NAMALWA (cell line): ENCODE measurements around the gene DNAJB8.

Experiments
- DNase-seq: peaks from one replicate; pipeline ENCODE4 v3.0.0-alpha.2; 2015; ENCODE audit warnings: low spot score

The DNAJB8 gene

DNA sequence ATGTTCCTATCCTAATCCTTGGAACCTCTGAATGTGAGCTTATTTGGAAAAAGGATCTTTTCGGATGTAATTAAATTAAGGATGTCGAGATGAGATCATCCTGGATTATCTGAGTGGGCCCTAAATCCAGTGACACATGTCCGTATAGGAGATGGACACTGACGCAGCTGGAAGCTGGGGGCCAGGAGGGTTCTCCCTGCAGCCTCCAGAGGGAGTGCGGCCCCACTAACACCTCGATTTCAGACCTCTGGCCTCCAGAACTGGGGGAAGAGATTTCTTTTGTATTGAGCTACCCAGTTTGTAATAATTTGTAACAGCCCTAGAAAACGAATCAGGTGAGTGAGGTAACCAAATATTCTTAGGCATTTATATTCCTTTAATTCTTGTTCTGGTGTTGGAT is 2.5 kb downstream of the DNAJB8 start:
- no peak for DNase-seq

DNA sequence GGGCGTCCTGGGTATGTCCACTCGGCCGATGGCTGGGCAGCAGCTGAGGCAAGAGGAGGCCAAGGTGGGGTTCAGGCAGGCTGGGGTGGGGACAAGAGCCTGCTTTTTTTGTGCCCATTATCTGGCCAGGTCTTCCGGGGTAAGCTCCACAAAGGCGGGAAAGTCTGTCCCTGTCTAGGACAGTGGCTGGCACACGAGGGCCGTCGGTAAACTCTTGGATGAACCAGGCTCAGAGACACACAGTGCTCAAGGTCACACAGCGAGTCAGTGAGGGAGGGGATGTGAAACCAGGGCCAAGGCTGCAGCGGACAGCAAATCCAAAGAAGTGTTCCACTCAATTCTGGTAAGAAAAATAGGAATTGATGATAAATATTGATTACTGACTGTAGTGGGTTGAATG is 2.9 kb downstream of the DNAJB8 start:
- no peak for DNase-seq

DNA sequence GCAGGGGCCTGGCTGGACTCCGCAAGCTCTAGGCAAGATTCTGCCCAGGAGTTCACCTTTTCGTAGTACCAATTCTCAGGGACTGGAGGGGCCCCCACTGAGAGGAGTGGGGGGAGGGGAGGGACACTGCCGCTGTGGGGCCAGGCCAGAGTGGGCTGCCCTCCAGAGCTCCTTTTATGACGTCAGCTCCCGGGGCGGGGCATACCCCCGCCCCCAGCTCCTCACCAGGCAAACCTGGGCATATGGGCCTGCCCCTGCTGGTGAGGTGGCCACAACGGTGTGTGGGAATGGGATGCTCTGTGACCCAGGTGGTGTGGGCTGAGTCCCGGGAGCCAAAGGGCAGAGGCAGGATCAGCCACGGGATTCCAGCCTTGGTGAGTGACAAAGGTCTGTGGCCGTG is 3.3 kb downstream of the DNAJB8 start:
- no peak for DNase-seq

DNA sequence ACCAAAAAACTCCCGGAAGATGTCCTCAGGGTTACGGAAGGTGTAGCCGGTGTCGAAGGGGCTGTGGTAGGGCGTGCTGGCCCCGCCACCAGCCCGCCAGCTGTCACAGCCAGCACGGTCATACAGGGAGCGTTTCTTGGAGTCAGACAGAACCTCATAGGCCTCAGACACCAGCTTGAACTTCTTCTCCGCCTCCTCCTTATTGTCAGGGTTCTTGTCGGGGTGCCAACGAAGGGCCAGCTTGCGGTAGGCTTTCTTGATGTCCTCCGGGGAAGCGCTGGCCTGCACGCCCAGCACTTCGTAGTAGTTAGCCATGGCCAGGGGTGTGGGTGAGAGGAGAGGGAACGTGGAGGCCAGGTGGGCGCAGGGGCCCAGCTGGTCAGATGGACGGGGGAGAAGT is 3.8 kb downstream of the DNAJB8 start:
- DNase-seq = no peak

DNA sequence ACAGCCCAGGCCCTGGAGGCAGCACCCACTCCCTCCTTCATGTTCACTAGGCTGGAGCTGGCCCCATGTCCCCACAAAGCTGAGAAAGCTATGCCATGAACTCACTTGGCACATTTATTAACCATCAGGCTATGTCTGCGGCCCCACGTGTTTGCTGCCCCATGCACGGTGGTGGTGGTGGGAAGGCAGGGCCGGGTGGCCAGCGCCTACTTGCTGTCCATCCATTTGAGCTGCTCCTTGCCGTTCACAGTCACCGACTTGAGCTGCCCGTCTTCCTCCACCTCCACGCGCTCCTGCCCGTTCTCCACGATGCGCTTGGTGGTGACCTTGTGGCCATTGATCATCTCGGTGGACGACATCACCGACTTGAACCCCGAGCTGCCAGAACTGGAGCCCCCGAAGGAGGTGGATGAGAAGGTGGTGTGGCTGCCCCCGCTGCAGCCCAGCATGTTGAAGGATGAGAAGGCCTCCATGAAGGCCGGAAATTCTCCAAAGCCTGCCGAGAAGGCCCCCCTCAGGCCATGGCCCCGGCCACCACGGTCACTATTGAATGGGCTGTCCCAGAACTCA is 4.3 kb downstream of the DNAJB8 start:
- DNase-seq = no peak

DNA sequence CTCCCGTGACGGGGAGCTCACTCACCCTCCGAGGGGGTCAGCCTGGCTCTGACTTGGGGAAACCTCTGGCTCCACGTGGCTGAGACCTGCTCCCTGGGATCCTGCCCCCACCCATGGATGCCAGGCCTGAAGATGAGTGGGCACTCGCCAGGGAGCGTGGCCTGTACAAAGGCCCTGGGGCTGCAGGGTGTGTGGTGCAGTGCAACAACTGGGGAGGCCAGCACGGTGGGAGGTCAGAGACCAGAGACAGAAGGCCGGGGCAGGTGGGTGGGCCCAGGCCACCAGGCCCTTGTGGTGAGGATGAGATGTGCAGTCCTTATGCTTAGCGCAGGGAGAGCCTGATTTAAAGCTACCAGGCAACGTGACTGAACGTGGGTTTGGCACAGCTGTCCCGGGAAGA is 5.0 kb downstream of the DNAJB8 start:
- DNase-seq = no peak

DNA sequence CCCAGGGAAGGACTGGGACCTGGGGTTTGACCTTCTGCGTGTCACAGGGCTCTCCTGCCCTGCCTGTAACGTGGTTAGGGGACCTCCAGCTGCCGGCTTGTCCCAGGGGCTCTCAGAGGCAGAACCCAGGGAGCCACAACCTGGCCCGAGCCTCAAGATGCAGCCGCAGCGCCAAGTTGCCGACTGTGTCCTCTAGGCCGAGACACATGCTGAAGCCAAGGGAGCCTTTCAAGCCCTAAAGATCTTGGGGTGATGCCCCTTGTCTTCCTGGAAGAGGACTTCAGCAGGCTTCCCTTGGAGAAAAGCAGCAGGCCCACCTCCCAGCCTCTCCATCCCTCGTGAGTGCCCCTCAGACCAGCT is 7.2 kb downstream of the DNAJB8 start:
- no peak for DNase-seq

DNA sequence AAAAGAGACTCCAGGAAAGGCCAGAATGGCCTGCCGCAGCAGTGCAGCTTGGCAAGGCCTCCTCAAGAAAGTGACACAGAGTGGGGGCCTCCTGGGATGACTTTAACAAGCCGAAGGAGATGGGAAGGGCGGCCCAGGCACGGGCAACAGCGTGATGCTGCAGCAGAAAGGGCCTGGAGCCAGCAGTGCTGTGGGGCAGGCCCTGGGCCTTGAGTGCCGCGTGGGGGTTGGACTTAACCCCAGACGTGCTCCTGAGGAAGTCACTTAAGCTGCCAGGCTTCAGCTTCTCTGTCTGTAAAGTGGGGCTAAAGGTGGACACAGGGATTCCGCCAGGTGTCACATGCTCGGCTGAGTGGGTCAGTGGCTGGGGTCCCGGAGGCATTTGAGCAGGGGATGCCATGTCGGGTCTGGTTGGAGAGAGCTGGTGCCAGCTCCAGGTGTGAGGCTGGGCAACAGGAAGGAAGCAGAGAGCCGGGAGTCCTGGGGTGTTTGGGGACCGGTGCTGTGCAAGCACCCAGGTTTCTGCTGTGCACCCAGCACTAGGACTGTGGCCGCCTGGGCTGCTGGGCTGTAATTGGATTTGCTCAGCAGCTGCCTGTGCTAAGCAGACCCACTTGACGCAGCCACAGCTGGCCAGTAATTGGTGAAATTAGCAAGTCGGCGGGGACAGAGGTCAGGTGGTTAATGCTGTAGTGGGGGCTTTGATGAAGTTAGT is 7.8 kb downstream of the DNAJB8 start:
- DNase-seq = no peak

DNA sequence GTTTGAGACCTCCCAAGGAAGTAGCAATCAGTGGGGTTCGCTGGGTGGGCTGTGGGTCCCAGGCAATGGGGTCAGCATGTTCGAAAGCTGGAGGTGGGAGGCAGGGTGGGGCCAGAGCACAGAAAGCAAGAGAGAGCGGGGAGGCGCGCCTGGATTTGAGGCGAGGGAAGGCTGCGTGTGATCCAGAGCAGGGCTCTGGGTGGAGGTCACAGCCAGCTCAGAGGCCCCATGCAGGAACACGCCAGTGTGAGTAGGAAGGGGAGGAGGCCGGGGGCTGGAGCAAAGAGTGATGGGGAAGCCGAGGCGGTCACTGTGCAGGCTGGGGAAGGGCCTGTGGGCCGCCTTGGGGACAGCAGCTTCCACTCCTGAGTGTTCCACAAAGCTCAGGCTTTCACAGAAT is 8.8 kb downstream of the DNAJB8 start:
- no peak for DNase-seq

DNA sequence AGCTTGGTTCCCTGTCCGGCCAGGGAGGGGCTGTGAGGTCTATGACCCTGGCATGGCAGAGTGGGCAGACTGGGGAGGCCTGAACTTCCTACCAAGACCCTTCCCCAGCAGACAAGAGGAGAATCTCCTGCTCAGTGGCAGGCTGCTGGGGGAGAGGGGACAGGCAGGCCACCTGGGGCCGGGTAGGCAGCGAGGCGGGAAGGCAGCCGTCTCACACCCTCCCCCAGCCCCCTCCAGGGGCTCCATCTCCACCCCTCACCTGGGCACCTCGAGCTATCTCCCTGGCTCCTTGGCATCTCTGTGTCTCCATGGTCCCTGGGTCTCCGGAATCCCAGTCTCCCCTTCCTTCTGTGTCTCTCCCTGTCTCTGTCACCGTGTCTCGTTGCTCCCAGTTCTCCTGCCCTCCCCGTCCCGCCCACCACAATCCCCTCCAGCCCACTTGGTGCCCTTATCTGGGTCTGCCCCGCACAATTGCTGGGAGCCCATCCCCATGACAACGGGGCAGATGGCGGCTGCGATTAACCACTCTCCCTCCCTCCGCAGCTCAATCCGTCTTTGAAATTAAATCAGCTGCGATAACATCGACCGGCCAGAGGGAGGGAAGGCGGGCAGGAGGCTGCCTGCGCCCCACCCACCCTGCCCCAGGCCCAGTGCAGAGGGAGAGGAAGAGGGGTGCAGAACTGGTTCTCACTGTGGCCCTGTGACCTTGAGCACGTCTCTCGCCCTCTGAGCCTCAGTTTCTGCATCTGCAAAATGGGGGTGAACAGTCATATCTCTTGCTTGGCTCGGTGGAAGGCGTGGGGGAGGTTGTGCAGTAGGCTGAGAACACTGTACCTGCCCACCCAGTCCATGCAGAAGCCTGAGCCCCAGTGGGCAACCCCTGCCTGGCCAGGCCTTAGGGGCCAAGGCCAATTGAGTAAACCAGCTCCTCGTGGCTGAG is 9.6 kb downstream of the DNAJB8 start:
- no peak for DNase-seq

DNA sequence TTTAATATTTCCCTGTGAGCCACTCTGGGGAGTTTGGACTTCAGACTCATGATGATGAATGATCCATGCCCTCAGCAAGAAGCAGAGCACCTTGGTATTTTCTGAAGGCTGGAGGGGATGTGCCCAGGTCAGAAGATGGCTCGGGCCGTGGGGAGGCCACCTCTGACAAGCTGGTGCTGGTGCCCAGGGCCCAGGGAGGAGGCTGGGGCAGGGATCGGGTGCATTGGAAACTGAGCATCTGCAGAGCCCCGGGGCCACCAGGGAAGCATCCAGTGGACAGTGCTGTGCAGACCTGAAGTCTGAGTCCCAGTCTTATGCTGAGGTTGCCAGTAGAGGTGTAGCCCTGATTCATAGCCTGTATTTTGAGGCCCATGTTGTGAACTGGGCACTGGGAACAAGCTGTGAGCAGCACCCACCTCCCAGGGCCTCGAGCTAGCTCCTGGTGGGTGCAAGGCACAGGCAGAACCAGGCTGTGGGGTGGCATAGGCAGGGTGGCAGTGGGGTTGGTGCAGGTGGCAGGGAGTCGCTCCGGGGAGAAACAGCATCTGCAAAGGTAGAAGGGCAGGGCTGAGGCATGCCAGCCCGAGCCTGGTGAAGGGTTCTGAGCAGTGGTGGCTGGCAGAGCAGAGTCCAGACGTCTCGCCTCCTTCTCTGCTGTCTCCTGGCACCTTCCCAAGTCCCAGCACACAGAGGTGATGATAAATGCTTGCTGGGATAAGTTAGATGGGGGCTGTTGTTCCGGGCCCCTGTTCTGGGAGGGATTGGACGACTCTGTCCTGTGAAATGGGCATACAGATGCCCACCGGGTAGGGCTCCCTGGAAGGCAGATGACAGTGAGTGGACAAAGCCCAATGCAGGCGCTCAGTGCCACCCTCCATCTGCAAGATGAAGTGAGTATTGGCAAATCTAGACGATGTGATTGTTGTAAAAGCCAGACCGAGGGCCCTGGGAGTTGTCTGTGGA is 10.6 kb downstream of the DNAJB8 start:
- no peak for DNase-seq

DNA sequence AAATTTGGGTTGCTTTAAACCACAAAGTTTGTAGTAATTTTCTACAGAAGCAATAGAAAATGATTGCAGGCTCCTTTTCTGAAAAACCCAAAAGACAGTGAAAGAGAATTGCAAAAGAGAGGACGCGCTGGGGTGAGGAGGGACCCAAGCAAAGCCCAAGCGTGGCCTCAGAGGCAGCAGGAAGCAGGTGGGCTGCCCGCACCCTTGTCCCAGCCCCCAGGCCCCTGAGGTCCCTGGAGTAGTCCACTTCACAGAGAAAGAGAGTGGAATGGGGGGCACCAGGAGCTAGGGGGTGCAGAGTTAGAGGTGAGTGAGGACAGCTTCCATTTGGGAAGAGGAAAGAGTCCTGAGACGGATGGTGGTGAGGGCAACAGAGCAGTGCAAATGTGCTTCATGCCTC is 11.6 kb downstream of the DNAJB8 start:
- no peak for DNase-seq

DNA sequence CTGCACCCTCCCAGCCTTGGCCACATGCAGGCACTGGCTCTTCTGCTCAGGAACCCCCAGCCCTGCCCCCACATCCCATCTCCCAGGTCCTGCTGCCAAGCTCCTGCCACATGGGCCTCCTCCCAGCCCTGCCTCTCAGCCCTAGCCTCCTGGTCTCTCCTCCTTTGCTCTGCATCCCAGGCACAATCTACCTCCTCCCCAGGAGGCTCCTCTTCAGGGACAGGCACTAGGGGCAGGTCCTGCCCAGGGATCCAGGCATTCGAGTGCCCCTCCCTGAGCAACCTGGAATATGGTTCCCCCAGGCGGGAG is 12.4 kb downstream of the DNAJB8 start:
- no peak for DNase-seq

DNA sequence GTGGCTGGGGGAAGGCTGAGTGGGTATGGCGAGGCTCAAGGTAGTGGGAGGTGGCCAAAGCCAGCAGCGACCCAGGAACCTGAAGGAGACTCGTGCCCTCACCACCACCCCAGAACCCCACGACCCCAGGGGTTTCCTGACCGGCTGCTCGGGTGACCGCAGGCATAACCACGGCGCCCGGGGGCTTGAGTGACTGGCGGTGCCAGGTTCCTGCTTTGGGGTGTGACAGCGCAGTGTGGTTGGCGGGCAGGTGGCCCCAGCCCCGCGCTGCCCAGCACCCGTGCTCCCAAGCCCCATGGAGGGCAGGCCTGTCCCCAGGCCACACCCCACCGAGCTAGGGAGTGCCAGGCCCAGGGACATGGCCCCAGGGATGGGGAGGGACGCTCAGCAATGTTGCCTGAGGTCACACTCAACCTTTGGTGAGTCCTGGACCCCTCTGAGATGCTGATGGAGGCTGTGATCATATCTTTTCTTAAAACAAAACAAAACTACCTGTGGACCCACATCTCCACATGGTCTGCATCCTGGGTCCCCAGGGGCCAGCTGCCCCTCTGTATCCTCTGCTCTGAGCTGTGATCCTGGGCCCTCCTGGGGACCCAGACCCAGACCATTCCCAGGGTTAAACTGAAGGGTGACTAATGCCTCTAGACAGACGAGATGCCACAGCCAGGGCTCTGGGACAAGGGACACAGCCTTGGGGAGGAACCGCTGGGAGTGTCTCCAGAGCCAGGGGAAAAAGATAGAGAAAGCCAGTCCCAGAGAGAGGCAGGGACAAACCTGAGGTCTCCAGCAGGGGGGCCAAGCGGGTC is 13.0 kb downstream of the DNAJB8 start:
- no peak for DNase-seq

DNA sequence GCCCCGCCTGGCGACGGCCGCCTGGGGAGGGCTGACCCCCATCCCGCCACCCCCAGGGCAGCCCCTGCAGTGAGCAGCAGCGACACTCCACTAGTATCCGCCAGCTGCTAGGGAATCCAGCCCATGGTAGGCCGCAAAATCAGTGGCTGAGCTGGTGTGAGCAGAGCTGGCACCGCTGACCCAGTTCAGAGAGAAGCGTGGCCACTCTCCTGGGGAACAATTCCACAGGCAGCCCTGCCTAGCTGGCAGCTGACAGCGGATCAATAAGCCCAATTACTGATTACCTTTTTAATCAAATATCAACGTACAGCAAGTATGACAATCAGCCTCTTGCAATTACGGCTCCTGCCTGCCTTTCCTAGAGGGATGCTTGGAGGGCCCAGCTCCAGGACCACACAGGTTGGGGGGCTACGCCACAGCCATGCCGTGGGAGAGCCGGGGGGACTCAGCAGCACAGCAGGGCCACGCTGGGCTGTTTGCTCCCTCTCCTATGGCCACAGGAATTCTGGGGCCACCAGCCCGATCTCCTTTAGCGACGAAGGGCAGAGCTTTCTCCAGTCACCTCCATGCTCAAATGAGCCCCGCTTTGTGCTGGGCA is 13.9 kb downstream of the DNAJB8 start:
- DNase-seq = no peak

DNA sequence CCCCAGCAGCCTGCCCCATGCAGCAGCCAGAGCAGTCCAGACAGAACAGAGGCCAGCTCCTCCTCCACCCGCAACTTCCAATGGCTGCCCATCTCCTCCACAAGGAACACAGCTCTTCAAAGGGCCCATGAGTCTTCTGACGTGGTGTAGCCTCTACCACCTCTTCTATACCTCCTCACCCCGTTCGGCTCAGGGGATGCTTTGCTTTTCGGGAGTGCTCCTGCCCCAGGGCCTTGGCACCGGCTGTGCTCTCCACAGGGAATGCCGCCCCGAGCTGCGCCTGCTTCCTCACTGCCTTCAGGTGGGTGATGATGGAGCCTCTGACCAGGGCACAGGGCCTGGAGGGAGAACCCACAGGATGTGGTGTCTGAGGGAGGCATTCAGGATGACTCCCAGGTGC is 14.6 kb downstream of the DNAJB8 start:
- DNase-seq = no peak

DNA sequence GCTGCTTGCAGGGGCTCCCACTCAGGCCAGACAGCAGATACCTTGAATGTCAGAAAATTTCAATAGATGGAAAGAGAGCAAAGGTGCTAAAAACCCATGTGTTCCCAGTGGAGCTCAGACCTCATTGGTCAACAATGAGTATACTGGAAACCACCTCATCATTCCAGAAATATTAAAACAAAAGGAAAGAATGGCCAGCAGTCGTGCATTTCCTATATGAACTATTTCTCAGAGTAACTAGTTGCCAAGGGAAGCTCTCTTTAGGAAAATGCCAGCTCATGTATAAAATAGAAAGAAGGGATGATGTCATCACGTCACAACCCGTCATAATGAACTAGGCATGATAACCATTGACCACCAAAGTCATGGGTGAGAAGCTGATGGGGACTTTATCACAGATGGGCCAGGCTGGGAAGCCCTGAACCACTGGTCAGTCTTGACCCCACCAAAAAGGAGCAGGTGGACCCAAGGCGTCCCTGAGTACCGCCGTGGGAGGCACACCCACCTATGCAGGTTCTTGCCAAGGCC is 17.5 kb downstream of the DNAJB8 start:
- DNase-seq = no peak

DNA sequence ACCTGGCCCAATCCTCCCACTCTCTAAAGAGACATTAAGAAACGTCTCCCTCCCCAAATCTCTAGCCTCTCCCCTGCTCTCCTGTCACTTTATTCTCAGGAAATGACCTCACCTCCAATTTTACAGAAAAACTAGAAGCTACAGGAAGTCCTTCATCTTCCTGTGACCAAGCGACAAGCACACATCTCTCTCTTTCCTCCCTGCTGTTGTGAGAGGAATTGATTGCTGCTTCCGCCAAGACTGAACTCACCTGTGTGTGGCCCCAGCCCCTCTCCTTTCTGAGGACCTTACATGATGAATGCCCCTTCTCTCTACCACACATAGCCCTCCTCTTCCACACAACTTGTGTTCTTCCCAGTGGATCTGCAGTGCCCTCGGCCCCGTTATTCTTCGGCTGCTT is 18.2 kb downstream of the DNAJB8 start:
- DNase-seq = no peak

DNA sequence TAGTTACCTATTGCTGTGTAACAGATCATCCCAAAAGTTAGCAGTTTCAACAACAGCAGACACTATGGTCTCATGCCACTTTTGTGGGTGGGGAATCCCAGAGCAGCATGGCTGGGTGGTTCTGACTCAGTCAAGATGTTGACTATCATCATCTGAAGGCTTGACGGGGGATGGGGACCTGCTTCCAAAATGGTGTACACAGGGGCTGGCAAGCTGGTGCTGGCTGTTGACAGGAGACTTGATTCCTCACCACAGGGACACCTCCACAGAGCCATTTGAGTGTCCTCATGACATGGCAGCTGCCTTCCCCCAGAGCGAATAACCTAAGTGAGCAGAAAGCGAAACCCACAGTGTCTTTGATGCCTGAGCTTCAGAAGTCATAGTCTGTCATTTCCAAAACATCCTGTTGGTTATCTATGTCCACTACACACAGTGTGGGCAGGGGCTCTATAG is 19.1 kb downstream of the DNAJB8 start:
- DNase-seq = peak; percentile 32

DNA sequence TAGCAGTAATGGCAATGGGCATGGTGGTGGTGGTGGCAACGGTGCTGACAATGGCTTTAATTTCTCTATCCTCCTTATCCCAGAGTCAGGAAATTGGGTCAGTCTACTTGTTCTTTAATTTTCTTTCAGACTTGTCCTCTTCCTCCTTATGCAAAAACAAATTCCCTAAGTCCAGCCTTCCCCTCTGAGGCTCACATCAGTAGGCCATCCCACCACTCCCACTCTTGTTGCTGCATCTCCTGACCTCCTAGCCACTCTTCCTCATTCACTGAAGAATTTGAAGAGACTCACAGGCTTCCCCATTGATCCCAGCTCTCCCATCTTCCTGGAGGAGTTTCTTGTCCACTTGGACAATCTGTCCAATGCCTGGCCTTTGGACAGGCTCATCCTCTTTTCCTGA is 19.9 kb downstream of the DNAJB8 start:
- no peak for DNase-seq

DNA sequence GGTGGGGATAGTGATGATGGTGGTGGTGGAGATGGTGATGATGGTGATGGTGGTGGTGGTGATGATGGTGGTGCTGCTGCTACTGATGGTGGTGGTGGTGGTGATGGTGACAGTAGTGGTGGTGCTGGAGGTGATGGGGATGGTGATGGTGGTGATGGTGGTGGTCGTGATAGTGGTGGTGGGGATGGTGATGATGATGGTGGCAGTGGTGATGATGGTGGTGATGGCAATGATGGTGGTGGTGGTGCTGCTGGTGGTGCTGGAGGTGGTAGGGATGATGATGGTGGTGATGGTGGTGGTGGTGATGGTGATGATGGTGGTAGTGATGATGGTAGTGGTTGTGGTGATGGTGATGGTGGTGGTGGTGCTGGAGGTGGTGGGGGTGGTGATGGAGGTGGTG is 21.3 kb downstream of the DNAJB8 start:
- no peak for DNase-seq
